ENCODE results near the gene PLCB2. TPM values are rescaled to one million over a fixed set of nuclear protein-coding genes. Genes with fewer than 3 reads are reported as not detected.

PLCB2 gene
- total RNA-seq, 1 donor from 2014 or later = 1.4 TPM

DNA sequence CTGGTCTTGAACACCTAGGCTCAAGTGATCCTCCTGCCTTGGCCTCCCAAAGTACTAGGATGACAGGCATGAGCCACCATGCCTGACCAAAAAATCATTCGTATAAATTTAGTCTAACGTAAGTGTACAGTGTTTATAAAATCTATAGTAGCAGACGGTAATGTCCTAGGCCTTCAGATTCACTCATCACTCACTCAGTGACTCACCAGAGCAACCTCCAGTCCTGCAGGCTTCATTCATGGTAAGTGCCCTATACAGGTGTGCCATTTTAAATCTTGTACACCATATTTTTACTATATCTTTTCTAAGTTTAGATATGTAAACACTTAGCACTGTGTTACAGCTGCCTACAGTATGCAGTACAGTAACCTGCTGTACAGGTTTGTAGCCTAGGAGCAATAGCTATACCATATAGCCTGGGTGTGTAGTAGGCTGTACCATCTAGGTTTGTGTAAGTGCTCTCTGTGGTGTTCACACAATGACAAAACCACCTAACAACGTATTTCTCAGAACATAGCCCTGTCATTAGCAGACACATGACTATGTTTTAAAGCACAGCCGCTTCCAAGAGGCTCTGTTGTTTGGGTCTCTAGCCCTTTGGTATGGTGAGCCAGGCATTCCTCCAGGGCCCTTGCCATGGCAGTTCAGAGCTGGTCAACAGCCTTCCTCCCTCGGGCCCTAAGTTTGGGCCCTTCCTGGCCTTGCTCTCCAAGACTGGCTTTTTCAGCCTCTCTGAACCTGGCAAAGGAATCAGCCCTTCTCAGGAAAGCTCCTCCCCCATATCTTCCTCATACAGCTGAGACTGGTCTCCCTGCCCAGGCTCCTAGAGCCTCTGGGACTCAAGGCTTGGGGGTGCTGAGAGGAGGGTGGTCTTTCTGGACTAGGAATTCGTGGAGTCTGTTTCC, 34.9 kb upstream of the PLCB2 start:
- no peak for DNase-seq (ENCODE audit: low read depth)

DNA sequence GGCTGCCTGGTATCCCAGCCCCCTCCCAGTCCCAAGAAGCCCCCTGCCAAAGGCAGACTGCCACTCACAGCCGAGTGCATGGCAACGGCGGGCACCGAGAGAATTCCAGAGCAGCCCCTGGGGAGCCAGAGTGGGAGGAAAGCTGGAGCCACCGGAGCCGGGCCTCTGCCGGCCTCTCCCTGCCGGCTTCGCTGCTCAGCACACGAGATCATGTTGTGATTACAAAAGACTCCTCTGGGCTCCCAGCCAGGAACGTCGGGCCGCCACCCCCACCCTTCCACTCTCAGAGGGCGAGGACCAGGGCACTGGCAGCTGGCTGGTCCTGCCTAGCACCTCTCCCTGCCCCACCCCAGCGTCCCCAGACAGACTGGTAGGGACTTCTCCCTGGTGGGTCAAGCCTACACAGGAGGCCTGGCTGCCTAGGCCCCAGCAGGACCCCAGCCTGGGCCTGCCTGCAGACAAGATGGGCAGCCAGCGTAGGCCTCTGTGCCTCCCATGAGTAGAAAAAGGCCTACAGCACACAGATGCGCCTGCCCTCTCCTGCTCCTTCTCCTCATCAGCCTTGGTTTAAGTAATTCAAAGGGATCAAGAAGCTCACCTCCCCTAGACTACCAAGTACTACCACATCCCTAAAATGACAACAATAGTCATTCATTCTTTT, 33.1 kb upstream of the PLCB2 start, which contains the start of gene CCDC9B:
TSS of gene CCDC9B (minus strand) at position 200 of the 661 bp plus-strand sequence. CDS start at position 80, 120 bp downstream.
- DNase-seq (ENCODE audit: low read depth) = peak; percentile 97

DNA sequence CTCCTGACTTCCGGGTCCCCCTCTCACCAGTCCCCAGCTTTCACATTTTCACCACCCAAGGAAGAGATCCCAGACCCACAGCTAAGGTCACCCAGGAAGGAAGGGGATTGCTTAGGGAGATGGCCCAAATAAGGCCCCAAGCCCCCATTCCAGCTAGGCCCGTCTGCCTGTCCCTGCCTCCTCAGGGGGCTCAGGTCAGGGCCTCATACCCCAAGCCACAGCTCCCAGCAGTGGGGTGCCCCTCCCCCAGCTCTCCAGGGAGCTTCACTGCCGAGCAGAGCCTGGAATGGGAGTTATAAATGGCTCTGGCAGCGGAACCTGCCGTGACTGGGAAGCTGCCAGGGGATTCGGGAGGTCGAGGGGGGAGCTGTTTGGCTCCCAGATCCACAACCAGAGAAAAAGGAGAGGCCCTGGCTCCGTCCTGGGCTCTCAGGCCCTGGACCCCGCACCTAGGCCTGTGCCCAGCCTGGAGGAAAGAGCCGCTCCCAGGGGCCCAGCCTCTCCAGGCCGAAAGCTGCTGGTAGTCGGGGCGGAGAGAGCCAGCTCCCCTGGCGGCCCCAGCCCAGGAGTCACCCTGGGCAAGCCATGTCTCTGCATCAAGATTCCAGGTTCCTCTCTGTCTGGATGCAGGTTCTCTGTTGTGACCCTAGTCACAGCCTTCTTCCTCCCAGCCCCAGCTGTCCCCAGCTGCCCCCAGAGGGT, 32.5 kb upstream of the PLCB2 start:
- peak; percentile 94 for DNase-seq (ENCODE audit: low read depth)

DNA sequence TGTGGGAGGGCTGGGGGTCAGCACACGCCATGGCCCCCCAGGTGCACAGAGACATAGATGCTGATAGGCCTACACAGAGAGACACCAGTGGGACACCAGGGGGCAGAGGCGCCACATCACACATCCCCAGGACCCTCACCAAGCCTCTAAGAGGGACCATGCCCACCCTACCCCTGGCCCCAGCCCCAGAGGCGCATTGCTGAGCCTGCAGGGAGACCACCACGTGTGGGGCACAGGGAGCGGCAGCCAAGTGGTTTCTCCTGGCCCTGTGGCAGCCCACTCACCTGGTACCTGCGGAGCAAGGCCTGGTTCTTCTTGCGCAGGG, 31.8 kb upstream of the PLCB2 start:
- DNase-seq (ENCODE audit: low read depth) = no peak

DNA sequence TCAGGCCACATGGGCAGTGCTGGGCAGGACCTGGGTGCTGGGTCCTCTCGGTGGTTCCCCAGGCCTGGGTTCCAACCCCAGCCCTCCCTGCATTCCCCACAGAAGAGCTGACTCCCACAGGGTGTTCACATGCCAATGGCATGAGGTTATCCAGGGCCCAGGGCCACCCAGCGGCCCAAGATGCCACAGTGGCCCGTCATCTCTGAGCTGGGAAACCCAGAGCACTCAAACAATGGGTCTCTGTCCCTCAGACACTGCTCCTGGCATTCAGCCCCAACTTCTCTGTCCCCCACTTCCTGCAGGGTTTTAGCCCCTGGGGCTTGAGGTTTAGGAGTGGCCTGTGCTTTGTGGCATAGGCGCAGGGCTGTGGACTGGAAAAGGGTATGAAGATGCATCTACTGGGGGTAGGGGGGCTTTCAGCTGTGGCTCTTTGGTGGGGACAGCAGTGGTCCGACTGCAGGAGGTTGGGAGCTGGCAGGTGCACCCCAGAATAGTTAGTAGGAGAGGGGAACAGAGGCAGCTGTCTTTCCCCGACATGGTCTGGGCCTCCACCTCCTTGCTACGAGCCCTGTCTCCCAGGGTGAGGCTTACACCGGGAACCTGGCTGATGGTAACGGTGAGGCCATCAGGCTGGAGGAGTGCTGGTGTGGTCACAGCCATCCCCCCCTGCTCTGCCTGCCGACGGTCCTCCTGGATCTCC, 31.3 kb upstream of the PLCB2 start:
- DNase-seq (ENCODE audit: low read depth) = peak; percentile 96

DNA sequence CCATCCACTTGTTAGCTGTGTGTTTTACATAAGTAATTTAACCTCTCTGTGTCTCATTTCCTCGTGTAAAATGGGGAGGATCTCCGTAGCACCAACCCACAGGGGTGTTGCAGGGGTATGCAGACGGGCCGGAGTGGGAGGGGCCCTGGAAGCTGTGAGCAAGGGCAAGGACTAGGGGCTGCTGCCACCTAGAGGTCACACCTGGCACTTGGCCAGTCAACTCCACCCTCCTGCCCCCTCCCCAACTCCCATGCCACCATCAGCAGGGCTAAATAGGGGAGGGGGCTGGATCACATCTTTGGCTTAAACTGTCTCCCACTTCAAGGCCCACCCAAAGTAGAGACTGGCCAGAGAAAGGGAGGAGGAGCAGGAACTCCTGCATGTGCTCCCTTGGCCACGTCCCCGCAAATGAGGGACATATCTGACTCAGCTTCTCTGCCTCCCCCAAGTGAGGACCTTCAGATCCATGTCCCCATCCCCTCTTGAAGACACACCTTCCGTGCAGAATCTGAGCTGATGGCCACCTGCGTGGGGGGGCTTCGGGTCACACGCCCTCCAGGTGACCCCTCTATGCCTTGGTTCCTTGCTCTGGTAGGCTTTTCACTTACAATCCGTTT, 30.4 kb upstream of the PLCB2 start:
- peak; percentile 81 for DNase-seq (ENCODE audit: low read depth)

DNA sequence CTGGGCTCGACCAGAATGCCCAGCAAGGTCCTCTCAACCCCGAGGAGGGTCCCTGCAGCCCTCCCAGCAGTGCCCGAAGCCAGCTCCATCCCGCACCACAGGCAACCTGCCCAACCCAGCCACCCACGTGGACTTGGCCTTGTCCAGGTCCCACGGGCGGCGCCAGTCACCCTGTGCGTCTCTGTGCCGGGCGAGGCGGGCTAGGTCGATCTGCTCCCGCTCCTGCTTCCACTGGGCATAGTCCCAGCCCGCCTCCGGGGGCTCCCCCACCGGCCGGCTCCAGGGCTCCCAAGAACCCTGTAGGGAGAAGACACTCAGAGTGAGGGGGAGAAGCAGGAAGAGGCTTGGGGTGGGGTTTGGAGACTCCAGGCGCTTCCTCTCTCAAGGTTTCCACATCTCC, 29.9 kb upstream of the PLCB2 start:
- no peak for DNase-seq (ENCODE audit: low read depth)

DNA sequence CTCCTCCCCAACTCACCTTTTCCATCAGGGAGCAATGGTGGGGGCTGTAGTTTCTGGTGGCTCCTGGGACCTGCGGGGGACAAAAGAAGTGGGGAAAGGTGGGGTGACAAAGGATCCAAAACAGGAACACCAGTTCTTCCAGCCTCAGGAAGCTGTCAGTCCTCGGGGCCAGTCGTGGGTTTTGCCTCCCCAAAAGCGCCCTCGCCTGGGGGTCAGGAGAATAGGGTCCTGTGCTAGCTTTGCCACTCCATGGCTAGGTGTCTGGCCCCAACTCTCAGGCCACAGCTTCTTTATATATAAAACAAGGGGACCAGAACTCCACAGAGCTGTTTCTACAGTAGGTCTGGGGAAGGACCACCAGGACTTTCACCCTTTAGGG, 29.0 kb upstream of the PLCB2 start:
- no peak for DNase-seq (ENCODE audit: low read depth)

DNA sequence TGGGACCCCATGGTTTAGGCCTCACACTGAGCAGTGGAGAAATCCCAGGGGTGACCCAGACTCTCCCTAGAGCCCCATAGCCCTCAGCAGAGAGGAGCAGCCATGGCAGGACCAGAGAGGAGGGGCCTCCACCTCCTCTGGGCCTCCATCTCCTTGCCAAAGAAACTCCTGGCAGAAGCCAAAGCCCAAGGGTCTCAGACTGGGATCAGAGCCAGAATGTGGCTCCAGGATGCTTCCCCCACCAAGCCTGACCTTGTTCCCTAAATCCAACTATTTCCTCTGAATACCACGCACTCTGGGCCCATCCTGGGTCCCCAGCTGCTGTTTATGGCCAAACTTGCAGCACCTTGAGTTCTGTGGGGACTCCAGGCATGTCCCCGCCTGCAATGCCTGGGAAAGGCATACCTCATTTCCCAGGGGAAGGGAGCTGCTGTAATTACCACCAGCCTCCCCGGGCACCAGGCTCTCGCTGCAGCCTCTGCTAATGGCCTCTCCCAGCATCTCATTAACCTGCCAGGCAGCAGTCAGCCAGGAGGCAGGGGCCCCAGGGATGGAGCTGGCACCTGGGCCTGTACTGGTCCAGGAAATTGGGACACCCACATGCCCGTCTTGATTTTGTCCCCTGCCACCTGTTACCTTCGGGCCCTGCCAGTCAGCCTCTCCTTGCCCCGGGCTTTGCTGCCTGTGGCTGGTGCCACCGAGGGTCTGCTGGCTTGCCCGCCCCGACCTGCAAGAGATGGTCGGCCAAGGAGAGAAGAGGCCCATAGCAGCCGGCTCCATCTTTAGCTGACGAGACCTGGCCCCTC, 28.4 kb upstream of the PLCB2 start:
- no peak for DNase-seq (ENCODE audit: low read depth)

DNA sequence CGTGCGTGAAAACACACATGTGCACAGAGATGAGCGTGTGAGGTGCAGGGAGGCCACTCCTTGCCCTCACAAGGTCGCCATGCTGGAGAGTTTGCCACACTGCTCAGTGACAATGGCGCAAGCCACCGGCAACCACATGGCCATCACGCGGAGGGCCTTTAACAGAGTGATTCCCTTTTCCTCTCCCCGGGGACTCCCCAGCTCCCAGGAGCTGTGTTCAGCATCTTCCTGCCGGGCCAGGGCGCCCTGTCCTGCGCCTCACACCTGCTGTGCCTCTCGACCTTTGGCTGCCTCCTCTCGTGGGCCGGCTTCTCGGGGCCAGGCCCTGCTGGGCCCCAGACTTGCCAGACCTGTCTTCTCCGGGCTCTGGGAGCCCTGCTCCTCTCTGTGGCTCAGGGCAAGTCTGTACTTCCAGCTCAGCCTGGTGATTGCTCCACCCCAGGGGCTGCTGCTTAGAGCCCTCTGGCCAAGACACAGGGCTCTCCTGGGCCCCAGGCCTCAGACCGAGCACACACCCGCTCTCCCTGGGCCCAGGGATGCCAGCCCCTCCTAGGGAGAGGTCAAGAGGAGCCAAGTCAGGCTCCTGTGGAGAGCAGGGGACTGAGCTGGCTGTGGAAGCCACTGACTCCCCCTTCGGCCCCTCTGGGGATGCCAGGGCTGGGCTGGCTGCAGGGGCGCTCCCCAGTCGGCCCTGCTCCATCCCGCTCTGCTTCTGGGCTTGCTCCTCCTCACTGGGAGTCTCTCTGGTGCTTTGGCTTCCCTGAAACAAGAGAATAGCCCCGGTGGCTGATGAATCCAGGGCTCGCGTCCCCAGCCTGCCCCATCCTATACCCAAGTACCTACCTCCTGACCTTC, 27.4 kb upstream of the PLCB2 start:
- no peak for DNase-seq (ENCODE audit: low read depth)

DNA sequence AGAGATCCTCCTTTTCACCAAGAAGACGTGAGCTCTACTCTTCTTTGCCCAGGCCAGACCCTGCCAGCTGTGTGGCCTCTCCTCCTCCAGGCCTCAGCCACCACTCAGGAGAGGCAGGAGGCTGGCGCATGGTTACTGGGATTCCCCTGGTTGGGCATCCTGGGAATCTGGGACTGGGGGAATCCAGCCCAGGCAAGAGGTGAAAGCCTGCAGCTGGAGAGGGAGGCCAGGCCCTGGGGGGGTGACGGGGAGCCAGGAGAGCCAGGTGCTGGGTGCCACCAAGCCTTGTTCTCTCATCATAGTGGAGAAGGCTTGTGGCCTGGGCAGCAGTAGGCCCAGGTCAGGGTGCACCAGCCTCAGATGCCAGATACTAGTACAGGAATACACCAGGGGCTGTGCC, 26.8 kb upstream of the PLCB2 start:
- no peak for DNase-seq (ENCODE audit: low read depth)

DNA sequence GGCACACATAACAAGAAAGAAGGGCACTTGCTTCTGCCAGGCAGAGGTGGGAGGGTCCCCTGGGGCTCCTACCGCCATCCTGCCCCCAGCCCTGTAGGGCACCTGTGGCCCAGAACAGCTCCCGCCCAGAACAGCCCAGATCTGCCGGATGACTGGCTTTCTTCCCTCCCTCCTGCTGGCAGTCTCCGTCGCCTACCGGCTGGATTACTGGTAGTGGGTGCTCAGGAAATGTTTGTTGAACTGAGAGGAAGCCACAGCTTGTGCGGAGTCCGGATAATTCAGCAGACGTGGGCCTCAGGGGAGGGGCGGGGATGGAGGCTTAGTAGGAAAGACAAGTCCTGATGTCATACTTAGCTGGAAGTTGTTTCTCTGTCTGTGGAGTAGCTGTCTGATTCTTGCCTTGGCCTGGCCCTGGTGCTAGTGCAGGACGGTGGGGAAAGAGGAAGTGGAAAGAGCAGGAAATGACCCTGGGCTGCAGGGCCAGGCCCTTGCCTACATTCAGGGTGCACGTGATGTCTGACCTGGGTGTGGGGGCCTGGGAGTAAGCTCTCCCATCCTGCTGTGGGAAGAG, 26.3 kb upstream of the PLCB2 start:
- no peak for DNase-seq (ENCODE audit: low read depth)

DNA sequence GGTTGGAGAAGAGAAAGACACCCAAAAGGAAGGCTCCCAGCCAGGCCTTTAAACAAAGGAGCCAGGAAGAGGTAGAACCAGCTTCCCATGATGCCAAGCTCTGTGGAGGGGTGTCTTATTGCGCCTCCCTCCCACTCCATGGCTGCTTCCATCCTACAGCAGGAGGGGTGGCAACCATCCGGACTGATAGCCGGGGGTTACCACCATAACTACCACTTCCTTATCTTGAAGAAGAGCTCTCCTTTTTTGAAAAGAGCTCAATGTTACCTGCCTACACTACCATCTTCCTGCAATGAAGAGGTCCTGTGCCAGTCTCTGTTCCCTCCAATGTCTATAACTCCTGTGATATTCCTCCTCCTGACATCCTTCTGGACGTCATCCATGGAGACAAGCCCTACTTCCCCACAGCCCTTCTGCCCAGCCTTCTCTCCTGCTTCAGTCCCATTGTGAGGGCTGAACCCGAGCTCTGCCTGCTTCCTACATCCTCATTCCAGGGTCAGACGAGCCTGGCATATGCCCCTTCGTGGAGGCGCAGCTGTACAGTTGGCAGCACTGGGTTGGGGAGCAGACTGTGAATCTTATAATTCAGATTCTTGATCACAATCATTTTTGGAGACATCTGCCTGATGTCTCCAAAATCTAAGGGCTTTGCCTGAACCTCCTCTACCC, 24.5 kb upstream of the PLCB2 start:
- no peak for DNase-seq (ENCODE audit: low read depth)

DNA sequence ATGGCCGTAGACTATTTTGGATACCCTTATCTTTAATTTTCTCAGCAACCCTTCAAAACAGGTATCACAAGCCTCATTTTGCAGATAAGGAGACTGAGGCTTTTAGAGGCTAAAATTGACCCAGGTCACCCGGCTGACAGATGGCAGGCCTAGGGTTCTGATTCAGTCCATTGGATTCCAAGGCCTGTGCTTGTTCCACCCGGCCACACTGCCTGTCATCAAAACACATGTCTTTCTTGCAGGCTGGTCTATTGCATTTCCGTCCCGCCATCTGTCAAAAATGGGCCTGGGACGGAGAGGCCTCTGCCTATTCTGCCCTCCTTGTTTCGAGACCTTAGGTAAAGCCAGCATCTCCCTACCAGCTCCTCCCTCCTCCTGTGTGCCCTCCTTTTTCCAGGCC, 23.9 kb upstream of the PLCB2 start:
- peak; percentile 78 for DNase-seq (ENCODE audit: low read depth)

DNA sequence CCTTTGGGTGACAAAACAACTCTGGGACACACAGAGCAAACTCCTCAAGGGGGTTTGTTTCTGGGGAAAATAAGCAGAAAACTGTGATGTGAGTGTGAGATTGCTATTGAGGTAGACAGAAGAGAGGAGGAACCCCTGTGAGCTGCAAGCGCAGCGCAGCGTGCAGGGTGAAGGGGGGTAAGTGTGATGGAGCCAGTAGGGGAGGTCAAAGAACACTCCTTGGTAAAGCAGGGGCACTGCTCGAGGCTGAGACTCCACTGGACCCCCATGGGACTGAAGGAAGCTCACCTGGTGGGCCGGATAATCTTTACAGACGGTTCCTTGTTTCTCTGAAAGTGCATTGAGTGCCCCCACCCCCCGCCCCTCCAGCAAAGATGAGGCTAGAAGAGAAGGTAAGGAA, 23.3 kb upstream of the PLCB2 start:
- DNase-seq (ENCODE audit: low read depth) = no peak

DNA sequence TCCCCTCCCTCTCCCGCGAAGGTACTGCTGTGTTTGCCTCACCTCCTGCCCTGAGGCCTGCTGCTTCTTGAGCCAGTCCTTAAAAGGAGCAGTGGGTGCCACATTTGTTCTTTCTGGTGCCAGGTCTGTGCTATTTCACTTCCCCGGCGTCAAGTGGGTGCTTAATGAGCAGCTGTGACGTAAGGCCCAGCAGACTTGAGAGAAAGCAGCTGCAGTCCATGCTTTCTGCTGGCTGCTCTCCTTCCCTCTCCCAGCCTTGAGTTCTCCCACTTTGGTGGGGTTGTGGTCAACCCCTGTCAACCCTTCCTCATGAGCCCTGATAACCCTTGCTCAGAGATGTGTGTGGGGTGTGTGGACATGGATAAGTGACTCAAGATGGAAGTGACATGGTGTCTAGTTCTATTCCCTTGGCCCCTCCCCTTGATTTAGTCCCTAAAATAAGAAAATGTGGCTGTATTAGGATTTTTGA, 22.7 kb upstream of the PLCB2 start:
- peak; percentile 95 for DNase-seq (ENCODE audit: low read depth)

DNA sequence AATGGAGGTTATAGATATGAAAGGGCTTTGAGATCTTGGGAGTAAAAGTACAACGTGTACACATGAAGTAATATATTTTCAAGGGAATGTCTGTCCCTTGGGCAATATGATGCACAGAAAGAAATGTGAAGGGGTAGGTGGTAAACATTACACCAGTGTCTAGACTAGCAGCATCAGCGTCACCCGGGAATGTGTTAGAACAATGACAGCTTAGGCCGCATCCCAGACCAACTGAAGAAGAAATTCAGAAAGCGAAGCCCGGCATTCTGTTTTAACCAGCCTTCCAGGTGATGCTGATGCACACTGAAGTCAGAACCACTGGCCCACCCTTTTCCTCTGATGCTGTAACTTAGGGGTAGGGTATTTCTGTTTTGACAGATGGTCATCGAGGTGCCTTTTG, 22.1 kb upstream of the PLCB2 start:
- DNase-seq (ENCODE audit: low read depth) = no peak

DNA sequence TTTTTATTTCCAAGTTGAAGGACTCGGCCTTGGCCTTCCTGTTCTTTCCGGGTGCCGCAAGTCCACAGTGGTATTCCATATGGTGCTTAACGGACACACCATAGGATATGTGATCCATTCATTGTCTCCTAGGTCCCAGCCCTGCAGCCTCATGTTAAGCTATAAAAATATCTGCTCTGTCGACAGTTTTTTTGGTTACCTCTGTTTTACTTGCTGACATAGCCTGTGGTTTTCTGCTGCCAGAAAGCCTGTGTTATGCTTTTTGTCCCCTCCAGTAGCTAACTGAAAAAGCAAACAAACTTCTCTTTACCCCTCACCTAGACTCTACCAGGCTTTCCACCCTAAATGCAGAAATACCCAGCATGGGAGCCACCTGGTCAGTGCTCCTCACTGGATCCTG, 21.0 kb upstream of the PLCB2 start:
- no peak for DNase-seq (ENCODE audit: low read depth)

Data from myocyte (in vitro differentiated cells).